Omental fat pad (tissue), 4 donors: ENCODE measurements around the gene KCNIP3. TPM values are rescaled to one million over a fixed set of nuclear protein-coding genes. Genes with fewer than 3 reads are reported as not detected.

Source experiments
- ATAC-seq: fragments of 150-250 bp; one replicate; pipeline ENCODE4 v1.9.1; 2016; ENCODE audit warnings: mild to moderate bottlenecking, moderate library complexity; ENCODE audit not compliant: low FRiP score
- DNase-seq: peaks from one replicate; pipeline ENCODE4 v3.0.0-alpha.2; 2019; ENCODE audit warnings: low spot score
- CTCF ChIP-seq, 3 donors: fragments of 450-650 bp; IDR thresholded peaks; one replicate each; pipeline ENCODE4 v1.5.1; 2016 to 2017; ENCODE audit warnings: antibody characterized with exemption in 3 of 3, mild to moderate bottlenecking in 3 of 3, moderate library complexity in 2 of 3
- total RNA-seq, 4 donors: library from RNA; depleted of rRNA; stranded (reverse); fragments of >200 nt; gene quantifications; one replicate each; pipeline ENCODE4 v1.1.0, GENCODE V29; 2016

The KCNIP3 gene
- total RNA-seq, 4 donors from 2014 or later: 5.5 to 37.4 (median 7.1) TPM

DNA sequence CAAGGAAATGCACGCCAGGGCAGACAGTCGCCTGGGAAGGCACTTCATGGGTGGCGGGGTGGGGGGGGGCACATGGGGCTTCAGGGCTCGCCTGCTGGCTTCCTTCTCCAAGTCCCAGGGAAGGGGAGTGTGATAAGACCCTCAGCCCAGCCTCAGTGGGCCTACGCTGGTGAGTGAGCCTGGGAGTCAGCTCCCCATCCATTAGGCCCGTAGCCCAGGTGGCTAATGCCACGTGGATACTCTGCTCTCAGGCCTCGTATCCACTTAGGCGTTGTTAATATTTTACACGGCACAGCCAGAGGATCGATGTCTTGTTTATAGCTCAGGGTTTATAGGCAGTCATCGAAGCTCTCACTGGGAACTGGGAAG lies 47.1 kb downstream of the KCNIP3 start:
- DNase-seq (no peak), ATAC-seq (no peak)
- TF ChIP-seq CTCF (IDR thresholded peaks at IDR 0.05): no peak

- TF ChIP-seq CTCF (IDR thresholded peaks at IDR 0.05): no peak
- ATAC-seq (no peak), DNase-seq (no peak)
These were observed 47.5 kb downstream of the KCNIP3 start for GRCh38 chr2:95344656-95345055.

DNA sequence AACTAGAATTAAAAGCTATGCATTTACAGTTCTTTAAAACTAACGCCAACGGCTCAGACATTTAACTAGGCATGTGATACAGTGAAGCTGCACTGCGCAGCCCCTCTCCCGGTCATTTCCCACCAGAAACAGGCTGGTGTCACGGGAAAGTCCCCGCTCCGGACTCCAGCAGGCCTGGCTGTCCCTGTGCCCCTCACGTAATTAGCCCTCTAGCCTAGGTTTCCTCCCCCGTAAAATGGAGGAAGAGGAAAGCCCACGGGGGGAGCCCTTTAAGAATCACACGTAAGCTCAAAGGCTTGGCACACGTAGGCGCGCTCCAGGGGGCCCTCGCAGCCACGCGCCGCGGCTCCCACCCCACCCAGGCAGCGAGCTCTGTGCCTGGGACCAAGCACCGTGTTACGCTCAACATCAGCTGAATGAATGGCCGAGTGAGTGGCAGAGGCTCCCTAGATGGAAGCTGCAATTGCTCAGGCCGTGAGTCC lies 48.0 kb downstream of the KCNIP3 start:
- DNase-seq (no peak), ATAC-seq (peak; percentile 34)
- no peak for TF ChIP-seq CTCF (IDR thresholded peaks at IDR 0.05)

GRCh38 chr2:95345563-95346230 lies 48.5 kb downstream of the KCNIP3 start:
- TF ChIP-seq CTCF (IDR thresholded peaks at IDR 0.05): peak in 1 of 3 donors; percentile 60
- peak; percentile 95 for ATAC-seq
- DNase-seq: peak; percentile 60

DNA sequence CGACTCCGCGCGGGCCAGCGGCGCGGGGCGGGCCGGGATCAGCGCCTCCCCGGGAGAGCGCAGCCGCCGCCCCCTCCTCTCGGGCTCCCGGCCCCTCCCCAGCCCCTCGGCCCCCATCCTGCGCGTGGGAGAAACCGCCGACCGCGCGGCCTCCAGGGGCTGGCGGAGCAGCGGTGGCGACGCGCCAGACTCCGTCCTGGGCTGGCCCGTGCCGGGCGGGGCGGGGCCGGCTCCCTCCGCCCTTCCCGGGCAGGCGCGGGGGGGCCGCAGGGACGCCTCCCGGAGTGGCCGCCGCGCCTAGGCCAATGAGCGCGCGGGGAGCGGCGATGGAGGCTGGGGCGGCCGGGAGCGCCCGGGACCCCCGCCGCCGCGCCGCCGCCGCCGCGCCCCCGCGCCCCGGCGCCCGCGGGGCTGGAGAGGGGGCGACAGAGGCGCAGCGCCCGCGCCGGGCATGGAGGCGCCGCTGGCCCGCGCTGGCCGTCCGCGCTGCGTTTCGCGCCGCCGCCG lies 49.1 kb downstream of the KCNIP3 start:
- DNase-seq: no peak

DNA sequence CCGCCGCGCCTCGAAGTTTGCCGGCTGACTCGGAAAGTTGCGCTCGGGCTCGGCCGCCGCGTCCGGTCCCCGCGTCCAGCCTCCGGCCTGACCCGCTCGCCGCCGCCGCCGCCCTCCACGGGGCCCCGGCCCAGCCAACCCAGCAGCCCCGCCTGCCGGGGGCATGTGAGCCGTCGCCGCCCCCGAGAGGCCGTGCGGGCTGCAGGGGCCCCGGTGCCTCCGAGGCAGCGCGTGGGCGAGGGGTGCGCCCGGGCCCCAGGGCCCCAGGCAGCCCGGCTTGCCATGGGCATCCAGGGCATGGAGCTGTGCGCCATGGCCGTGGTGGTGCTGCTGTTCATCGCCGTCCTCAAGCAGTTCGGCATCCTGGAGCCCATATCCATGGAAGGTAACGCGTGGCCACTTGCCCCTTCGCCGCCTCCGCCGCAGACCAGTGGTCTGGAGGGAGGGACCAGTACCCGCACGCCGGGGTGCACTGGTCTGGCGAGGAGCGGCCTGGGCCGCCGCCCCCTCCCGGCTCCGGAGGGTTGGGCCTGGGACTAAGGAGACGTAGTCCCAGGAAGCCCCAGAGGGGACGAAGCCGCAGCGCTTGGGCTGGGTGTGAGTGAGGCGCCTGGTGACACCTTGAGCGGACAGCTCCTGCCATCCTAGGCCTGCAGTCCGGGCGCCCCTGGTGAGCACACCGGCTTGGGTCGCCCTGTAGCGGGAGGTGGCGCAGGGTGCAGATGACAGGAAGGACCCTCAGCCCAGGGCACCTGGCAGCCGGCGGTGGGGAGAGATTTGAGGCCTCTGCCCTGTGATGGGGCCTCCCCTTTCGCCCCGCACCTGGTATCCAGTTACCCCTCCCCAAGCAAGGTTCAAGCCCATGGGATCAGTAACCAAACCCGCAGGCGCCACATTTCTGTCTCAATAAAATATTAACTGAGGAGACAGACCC lies 49.9 kb downstream of the KCNIP3 start:
- ATAC-seq: peak; percentile 16
- DNase-seq: no peak
- TF ChIP-seq CTCF (IDR thresholded peaks at IDR 0.05): no peak

More for the DNA sequence above, 49.1 kb downstream of the KCNIP3 start:
- peak; percentile 81 for ATAC-seq
- no peak for TF ChIP-seq CTCF (IDR thresholded peaks at IDR 0.05)
